ENCODE measurements around the gene HINT1.
"Not testable (repeated sequence)": the region's sequence is repeated elsewhere in the genome, so short reads cannot be mapped to it uniquely, and the experiment has no call there.

HINT1 gene

DNA sequence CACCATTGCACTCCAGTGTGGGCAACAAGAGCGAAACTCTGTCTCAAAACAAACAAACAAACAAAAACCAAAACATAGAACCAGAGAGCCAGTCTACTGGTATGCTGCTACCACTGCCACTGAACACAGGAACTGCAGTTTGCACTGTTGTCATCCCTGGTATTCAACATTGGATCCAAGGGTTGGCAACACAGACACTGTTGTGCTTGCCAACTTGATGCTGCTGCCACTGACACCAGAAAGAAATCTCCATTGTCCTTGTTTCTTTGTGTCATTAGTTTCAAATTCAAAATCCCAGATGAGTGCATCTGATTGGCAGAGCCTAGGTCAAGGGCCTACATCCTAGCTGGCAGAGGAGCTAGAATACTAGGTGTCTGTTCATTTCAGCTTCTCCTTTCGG, 16.2 kb downstream of the HINT1 start:
- TF ChIP-seq, protein P1, sequence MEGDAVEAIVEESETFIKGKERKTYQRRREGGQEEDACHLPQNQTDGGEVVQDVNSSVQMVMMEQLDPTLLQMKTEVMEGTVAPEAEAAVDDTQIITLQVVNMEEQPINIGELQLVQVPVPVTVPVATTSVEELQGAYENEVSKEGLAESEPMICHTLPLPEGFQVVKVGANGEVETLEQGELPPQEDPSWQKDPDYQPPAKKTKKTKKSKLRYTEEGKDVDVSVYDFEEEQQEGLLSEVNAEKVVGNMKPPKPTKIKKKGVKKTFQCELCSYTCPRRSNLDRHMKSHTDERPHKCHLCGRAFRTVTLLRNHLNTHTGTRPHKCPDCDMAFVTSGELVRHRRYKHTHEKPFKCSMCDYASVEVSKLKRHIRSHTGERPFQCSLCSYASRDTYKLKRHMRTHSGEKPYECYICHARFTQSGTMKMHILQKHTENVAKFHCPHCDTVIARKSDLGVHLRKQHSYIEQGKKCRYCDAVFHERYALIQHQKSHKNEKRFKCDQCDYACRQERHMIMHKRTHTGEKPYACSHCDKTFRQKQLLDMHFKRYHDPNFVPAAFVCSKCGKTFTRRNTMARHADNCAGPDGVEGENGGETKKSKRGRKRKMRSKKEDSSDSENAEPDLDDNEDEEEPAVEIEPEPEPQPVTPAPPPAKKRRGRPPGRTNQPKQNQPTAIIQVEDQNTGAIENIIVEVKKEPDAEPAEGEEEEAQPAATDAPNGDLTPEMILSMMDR (IDR thresholded peaks at IDR 0.05; ENCODE audit: control insufficient read depth, insufficient read depth, low read depth, low read length, missing control alignments), result no peak
- H3K4me3 ChIP-seq (ENCODE audit: control insufficient read depth, low read depth, low read length), result no peak overlapping the region
- no peak for DNase-seq (ENCODE audit: low read depth)

DNA sequence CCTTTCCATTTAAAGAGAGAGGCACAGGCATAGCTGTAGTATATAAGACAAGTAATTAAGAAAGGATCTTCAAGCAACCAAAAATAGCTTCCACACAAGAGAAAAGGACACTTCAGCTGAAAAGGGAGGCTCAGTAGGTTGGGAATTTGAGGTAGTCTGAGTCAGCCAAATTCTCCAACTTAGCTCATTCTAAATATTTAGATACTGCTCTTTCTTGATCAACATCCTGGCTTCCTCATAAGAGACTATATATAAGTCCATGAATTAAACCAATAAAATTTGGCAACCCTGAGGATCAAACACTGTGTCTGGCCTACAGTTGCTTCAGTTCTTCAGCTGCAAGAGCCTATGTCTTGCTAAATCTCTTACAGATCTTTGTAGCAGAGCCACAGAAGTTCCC, 17.8 kb downstream of the HINT1 start:
- no peak overlapping the region for H3K4me3 ChIP-seq (ENCODE audit: control insufficient read depth, low read depth, low read length)
- TF ChIP-seq, protein P1 (IDR thresholded peaks at IDR 0.05; ENCODE audit: control insufficient read depth, insufficient read depth, low read depth, low read length, missing control alignments), result no peak
- DNase-seq (ENCODE audit: low read depth), result no peak

DNA sequence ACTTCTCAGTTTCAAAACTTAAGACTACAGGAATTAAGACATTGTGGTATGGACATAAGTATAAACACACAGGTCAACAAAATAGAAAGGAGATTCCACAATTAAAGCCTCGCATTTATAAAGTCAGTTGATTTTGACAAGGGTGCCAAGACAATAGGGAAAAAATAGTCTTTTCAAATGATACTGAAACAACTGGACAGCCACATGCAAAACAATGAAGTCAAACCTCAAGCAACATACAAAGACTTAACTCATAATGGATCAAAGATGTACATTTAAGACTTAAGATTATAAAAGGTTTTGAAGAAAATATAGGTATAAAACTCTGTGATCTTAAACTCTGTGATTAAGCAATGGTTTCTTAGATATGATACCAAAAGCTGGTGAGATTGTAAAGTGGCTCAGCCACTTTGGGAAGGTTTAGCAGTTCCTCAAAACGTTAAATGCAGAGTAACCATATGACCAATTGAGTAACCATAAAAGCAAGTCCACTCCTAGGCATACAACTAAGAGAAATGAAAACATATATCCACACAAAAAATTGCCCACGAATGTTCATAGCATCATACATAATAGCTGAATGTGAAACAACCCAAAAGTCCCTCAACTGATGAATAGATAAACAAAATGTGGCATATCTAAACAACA, 22.0 kb downstream of the HINT1 start:
- DNase-seq (ENCODE audit: low read depth), result no peak
- TF ChIP-seq, protein P1 (IDR thresholded peaks at IDR 0.05; ENCODE audit: control insufficient read depth, insufficient read depth, low read depth, low read length, missing control alignments), result no peak

DNA sequence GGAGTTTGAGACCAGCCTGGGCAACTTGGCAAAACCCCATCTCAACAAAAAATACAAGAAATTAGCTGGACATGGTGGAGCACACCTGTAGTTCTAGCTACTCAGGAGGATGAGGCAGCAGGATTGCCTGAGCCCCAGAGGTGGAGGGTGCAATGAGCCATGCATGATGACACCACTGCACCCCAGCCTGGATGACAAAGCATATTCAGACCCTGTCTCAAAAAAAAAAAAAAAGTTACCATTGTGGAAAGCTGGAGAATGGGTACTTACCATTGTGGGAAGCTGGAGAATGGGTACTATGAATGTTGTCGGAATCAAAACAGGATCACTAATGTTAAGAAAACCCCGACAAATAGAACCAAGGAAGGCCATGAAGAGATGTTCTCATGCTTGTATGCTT, 25.7 kb downstream of the HINT1 start:
- H3K4me3 ChIP-seq (ENCODE audit: control insufficient read depth, low read depth, low read length), result no peak overlapping the region
- no peak for DNase-seq (ENCODE audit: low read depth)
- TF ChIP-seq, protein P1 (IDR thresholded peaks at IDR 0.05; ENCODE audit: control insufficient read depth, insufficient read depth, low read depth, low read length, missing control alignments), result no peak

More for the DNA sequence above, 22.0 kb downstream of the HINT1 start:
- H3K4me3 ChIP-seq (ENCODE audit: control insufficient read depth, low read depth, low read length), result no peak overlapping the region

DNA sequence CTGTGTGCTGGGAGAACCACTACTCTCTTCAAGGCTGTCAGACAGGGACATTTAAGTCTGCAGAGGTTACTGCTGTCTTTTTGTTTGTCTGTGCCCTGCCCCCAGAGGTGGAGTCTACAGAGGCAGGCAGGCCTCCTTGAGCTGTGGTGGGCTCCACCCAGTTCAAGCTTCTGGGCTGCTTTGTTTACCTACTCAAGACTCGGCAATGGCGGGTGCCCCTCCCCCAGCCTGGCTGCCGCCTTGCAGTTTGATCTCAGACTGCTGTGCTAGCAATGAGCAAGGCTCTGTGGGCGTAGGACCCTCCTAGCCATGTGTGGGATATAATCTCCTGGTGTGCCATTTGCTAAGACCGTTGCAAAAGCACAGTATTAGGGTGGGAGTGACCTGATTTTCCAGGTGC, 26.6 kb downstream of the HINT1 start:
- not testable (repeated sequence) for DNase-seq (ENCODE audit: low read depth); H3K4me3 ChIP-seq (ENCODE audit: control insufficient read depth, low read depth, low read length)

DNA sequence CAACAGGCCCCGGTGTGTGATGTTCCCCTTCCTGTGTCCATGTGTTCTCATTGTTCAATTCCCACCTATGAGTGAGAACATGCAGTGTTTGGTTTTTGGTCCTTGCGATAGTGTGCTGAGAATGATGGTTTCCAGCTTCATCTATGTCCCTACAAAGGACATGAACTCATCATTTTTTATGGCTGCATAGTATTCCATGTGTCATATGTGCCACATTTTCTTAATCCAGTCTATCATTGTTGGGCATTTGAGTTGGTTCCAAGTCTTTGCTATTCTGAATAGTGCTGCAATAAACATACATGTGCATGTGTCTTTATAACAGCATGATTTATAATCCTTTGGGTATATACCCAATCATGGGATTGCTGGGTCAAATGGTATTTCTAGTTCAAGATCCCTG, 32.0 kb downstream of the HINT1 start:
- DNase-seq (ENCODE audit: low read depth); H3K4me3 ChIP-seq (ENCODE audit: control insufficient read depth, low read depth, low read length): not testable (repeated sequence)

DNA sequence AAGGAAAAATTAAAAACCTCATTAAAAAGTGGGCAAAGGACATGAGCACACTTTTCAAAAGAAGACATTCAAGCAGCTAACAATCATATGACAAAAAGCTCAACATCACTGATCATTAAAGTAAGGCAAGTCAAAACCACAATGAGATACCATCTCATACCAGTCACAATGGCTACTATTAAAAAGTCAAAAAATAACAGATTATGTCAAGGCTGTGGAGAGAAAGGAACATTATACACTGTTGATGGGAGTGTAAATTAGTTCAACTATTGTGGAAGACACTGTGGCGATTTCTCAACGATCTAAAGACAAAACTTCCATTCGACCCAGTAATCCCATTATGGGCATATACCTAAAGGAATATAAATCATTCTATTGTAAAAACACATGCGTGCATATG, 35.8 kb downstream of the HINT1 start:
- no peak for DNase-seq (ENCODE audit: low read depth)
- TF ChIP-seq, protein P1 (IDR thresholded peaks at IDR 0.05; ENCODE audit: control insufficient read depth, insufficient read depth, low read depth, low read length, missing control alignments), result no peak
- no peak overlapping the region for H3K4me3 ChIP-seq (ENCODE audit: control insufficient read depth, low read depth, low read length)

DNA sequence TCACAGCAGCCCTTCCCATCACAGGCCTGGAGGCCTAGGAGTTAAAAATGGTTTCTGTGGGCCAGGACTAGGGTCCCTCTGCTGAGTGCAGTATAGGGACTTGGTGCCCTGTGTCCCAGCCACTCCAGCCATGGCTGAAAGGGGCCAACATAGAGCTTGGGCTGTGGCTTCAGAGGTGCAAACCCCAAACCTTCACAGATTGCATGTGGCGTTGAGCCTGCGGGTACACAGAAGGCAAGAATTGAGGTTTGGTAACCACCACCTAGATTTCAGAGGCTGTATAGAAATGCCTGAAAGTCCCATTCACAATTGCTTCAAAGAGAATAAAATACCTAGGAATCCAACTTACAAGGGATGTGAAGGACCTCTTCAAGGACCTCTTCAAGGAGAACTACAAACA, 37.8 kb downstream of the HINT1 start:
- H3K4me3 ChIP-seq (ENCODE audit: control insufficient read depth, low read depth, low read length); DNase-seq (ENCODE audit: low read depth): not testable (repeated sequence)
